TTC549 (cell line): ENCODE data around the gene NLGN1.

Experiments used
- FAIRE-seq: peaks from 2 replicates; lab custom pipeline; 2012; peaks lifted over from hg19 to GRCh38; lab: Jason Lieb, UNC

The NLGN1 gene

DNA sequence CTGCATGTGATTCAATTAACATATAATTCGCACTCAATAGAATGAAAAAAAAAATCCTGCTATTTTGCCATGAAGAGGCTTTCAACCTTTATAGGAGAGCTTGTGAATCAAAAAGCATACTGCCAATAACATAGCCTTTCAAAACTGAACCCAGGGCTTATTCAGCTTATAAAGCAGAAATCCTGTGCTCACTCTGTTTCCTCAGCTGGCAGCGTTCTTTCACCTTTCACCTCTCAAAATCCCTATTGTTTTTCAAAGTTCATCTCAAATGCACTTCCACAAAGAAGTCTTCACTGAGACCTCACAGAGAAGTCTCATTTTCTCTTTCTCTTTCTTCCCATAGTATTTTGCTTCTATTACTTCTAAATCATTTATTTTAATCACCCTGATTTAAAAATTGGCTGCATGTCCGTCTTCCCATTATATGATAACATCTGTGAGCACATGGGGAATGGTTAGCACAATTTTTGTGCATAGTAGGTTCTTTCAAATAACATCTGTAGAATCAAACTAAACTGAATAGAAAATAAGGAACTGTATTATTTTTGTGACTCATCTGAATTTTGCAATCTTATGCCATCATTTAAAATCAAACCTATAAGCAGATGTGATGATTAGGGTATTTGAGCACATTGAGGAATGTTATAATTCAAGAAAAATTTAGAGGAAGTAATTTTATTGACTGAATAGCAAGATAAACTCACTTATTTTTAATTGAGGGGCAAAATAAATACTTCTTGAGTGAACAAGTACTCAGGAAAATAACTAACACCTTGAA, 373.4 kb downstream of the NLGN1 start:
- no peak for FAIRE-seq

DNA sequence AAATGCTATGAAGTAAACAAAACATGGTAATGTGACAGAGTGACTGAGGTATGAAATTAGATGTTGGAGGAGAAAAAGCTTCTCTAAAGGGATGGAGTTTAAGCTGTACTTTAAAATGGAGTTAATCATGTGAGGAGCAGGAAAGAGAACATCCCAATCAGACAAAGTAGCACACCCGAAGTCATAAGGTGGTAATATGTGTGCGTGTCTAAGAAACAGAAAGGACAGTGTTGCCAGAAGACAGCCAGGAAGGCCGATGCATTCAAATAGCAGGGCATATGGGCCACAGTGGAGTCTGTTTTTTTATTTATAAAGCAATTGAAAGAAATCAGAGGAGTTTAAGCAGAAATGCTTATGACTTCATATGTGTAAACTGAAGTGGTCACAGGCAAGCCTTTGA, 376.3 kb downstream of the NLGN1 start:
- no peak for FAIRE-seq

DNA sequence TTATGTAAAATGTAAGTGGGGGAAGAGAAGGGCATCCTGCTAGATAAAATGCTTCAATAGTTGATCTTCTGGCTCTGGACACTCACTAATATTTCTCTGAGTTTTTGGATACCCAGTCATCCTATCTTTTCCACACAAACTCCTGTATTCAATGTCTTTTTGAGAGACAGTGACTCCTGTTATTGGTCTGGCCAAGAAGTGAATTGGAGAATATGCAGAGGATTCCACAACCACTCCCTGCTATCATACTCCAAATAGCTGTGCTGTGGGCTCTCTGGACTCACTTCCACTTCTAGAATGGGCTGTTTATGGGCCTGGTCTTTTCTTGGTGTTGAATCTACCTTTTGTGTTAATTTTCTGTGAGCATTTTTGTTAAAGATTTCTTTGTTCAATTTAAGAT, 376.8 kb downstream of the NLGN1 start:
- no peak for FAIRE-seq

DNA sequence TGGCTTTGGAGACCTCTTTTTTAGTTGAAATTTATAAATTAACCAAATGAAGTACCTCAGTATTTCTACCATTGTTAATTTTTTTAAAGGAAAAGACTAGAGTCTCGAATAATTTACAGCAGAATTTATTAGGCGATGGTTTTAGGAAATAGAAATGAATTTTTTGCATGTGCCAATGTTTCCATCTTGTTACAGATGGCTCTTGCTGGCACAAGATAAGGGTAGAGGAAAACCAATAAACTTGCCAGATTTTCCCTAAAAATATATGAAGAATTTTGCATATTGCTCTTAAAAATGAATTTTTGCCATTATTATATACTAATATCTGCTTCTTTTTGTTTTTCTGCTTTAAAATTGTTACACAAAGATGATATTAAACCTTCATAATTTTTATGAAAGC, 380.7 kb downstream of the NLGN1 start:
- no peak for FAIRE-seq

DNA sequence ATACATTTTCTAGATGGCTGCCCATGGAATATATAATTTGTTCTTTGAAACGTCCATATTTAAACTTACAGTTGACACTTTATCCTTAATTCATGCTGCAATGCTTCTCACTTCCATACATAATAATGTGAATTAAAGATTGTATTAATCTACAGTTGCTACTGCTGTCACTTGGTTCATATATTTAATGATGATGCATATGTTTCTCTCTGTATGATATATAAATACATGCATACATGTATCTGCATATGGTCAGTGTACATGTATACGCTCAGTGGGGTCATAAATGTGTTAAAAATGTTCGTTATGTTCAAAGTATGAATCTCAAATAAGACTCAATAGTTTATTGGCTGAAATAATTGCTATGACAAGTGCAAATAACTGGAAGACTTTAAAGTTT, 382.5 kb downstream of the NLGN1 start:
- no peak for FAIRE-seq

DNA sequence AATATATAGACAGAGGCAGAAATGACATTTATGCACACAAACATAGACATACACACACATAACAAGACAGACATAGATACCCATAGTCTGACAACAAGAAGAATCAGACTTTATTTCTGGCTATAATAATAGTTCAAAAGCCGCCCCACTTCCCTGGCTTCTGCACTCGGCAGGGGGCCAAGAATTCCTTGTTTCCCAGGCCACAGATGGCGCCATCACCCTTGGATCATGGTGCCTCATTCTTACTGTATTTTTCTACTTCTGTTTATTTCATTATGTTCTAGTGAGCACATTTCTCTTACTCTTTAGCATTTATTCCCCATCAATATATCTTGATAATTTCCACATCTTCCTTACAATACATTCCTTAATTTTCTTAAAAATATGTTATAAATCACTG, 387.5 kb downstream of the NLGN1 start:
- no peak for FAIRE-seq

DNA sequence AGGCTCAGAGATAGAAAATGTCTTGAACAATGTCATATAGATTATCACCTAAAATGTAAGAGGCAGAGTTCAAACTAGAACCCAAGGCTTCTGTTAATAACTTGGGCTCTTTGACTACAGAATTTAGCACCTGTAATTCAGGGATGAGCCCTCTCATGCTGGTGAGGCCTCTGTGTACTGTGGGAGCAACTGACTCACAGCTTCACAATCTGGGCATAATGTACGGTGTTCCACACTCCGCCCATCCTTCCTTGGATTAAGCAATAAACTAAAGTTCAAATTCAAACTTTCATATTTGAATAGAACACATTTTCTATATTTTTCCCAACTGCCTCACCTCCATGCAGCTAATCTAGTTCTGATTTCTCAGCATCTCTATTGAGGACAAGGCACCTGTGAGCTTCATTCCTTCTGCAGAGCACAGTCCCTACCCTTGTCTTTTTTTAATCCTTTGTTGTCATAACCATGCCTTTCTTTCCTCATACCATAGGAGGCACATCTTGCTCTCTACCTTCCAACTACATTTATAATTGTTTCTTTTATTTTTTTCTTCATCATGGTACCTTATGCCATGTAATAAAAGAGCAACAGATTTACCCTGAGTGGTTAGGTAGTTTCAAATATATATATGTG, 392.1 kb downstream of the NLGN1 start:
- FAIRE-seq: no peak

DNA sequence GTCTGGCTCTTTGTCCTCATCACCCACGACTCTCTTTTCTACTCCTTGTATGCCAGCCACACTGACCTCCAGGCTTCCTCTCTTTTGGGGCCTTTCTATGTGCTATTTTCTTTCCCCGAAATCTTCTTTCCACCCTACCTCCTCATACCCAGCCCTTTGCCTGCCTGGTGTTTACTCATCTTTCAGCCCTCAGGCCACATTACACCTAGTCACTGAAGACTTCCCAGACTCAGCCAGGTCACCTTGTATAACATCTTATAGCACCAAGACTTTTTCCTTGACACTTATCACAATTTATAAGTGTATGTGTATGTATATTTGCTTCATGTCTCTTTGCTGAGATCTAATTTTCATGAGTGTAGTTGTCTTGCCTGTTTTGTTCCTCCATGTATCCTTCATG, 396.4 kb downstream of the NLGN1 start:
- no peak for FAIRE-seq

DNA sequence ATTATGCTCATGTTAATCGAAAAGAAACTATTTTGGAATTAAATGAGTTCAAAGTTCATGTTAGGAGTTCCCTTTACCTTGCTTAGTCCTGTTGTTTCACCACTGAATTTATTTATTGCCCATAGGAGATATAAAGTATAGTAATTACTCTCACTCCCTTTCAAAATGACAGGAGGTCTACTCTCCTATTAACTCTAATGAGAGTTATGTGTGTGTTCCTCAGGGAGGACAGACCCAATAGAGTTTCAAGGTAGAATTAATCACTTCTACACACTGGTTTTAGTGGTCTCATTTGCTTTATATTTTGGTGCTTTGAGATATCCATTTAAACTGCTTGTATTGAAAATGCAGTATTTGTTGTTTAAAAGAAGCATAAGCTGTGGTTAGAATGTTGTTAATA, 398.9 kb downstream of the NLGN1 start:
- no peak for FAIRE-seq

DNA sequence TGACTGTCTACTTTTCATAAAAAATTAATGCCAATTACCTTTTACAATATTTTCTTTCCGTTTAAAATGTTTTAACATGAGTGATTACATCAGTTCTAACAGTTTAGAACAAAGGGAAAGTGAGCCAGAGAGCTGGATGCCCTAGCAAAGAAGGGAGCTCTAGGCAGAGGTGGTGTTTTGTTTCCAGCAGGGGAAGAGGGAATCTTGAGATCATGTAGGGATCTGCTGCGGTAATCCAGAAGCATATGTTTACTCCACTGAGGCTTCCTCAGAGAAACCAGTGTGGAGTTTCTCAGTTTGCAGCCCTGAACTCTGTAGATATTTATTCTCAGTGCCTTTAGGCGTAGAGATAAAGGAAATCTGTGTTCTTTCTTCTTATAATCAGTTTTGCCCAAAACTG, 399.3 kb downstream of the NLGN1 start:
- no peak for FAIRE-seq

DNA sequence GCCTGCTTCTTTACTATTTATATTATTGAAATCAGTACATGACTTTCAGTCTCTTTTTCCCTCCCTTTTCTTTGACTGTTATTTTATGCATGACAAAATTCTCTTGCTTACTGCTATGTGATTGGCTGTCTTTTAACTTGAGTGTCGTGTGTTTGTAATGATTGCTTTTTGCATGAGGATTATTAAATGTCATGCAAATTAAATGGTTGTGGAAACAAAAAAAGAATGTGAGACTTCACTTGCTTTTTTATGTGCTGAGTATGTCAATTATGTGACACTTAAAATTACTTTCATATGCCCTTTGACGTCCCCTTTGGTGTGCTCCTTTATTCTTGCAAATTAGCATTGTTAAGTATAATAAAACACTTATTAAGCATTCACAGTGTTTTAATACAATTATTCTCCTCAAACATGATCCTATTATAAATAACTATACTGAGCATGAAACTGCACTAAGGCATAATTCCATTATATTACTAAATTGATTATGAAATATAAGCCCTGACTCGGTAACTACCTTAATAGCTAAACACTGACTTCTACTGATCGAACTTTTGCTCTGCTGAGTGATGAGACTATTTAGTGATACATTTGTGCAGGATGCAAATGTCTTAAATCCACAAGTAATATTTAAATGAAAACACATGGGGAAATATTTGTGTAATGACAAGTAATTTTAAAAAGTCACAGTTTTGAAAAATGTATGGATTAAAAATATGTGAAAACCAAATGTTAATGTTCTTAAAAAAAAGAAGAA, 401.7 kb downstream of the NLGN1 start:
- no peak for FAIRE-seq

DNA sequence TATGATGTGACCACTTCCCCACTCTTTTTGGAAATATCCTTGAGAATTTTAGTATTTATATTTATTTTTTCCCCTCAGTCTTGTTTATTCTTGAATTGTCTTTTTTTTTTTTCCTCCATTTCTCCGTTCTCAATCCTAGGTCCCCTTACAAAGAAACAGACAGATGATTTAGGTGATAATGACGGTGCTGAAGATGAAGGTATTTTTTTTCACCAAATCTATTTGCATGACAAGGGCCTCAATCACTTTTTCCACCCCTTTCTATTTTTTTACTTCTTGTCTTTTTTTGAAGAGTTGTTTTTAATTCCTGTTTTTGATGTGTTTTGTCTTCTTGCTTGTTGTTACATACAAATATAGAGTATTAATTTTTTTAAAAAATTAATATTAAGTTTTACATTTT, 402.6 kb downstream of the NLGN1 start:
- no peak for FAIRE-seq

DNA sequence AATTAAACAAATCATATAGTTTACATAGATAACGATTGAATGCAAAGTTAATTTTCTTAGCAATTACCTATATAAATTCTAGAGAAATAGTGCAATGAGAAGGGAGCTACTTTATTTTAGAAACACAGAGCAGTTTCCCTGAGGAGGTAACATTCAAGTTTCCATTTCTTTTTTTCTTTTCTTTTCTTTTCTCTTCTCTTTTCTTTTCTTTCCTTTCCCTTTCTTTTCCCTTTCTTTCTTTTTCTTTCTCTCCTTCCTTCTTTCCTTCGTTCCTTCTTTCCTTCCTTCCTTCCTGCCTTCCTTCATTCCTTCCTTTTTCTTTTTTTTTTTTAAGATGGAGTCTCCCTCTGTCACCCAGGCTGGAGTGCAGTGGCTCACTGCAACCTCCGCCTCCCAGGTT, 417.3 kb downstream of the NLGN1 start:
- FAIRE-seq: no peak

DNA sequence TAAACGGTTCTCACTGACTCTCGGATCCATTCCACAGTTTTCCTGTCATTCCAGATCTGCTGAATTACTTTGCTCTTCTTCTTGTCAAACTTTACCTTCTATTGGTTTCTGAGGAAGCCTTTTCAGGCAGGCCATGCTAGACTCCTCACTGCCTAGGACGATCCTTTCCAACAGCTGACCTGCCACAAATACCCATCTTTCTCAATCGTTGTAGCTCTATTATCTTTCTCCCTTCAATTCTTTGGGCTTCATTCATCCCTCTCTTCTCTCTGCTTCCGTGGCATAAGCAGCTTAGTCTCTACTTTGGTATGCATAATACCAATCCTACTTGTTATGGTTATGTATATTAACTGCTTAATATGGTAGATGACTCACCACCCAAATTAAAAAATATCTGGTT, 421.8 kb downstream of the NLGN1 start:
- FAIRE-seq: no peak

DNA sequence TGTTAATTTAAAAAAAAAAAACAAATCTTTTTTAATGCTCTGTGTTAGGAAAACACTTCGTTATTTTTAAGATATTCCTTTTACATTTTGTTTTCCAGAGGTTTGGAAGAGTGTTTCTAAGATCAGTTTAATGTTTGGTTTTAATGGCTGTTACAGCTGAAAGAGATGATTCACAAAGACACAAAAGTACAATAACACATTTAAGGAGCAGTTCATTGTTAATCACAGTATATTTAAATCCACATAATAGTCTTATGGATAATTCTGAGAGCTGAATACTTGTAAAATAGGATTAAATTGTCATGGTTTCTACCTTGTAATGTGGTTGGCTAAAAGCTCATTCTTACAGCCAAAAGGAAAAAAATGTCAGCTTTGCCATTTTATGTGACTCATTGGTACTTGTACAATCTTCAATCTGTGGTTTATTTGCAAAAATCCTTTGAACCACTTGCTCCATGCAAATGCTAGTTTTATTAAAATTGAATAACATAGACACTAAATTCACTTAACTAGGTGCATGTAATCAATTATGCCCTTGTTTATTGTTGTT, 426.4 kb downstream of the NLGN1 start:
- FAIRE-seq: no peak

DNA sequence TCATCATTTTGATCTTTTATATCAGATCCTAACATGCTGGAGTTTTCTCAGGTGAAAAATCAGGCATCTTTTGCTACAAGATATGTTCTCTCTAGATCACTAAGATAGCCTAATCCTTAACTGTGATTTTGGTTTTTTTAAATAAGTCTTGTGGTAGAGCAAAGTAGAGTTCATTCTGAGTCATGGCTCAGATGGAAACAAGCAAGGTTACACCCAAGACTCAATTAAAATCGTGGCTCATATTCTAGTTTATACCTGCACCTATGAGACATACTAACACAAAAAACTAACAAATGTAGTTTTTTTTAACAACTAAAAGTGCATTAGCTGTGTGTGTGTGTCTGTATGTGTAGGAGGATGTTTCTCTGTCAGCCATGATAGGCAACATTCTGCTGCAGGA, 428.2 kb downstream of the NLGN1 start:
- no peak for FAIRE-seq

DNA sequence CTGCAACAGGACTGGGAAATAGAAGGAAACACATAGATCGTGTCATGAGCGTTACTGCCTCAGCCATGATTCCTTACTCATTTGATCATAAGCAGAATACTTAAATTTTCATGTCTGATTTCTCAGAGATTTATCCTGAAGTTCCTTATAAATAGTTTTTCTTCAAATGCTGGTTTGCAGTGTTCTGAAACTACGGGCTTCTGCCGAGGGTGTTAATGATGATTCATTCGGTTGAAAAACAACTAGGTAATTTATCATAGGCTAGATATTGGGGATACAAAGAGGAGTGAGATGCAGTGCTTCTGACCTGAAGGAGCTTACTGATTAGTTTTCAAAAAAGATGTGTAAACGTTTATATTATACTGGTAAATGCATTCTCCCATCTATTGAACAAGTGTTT, 428.9 kb downstream of the NLGN1 start:
- FAIRE-seq: no peak

DNA sequence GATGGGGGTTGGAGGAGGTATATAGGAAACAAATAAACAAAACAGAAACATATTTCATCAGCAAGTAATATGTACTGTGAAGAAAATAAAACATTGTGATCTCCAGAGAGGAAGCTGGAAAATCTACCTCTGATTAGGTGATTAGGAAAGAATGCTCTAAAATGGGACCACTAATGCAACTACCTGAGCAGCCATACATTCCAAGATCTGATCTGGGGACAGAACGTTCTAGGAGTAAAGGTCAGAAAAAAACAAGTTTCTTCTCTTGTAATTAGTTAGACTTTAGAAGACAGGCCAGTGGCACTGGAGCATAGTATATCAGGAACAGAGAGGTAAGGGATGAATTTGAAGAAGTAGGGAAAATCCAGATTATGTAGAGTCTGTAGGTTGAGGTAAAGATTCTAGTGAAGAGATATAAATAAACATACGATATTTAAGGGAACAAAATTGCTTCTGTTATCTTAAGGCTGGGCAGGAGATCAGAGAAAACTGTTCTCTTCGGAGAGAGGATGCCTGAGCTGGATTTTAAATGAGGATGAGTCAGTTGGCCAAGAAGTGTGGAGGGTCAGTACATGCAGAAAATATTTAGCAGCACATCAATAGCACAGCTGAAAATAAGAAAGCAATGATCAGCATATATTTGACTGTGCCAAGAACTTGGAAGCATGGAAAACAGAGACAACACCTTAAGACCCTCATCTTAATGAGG, 429.5 kb downstream of the NLGN1 start:
- FAIRE-seq: no peak

DNA sequence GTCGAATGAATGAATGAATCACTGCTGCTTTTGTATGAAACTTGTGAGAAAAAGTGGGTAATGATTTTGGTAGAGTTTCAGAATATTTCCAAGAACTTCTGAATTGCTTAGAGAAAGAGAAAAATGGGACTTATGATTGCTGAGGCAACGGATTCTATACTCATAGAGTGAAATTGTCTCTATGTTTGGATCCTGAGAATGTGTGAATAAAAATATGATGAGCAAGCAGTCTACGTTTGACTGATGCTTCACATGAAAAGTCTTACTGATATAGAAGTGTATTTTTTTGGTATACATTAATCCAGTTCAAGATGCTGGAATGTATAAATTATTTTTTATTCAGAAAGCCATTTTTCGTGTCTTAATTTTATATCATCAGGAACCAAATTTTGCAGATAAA, 441.1 kb downstream of the NLGN1 start:
- no peak for FAIRE-seq

DNA sequence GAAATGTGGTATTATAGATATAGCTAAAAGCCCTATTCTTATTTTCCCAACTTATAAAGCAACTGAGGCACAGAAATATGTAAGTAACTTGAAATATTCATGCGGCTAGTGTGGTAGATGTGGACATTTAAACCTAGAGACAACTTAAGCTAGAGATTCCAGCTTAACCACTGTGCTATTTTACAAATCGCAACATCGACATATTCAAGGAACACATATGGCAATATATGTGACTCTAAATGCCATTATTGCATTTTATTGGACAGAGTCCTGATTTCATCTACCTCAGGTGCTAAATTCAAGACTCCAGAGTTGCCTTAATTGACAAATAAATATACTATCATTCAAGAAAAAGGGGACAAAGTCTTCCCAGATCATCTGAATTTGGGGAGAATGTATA, 442.3 kb downstream of the NLGN1 start:
- no peak for FAIRE-seq

DNA sequence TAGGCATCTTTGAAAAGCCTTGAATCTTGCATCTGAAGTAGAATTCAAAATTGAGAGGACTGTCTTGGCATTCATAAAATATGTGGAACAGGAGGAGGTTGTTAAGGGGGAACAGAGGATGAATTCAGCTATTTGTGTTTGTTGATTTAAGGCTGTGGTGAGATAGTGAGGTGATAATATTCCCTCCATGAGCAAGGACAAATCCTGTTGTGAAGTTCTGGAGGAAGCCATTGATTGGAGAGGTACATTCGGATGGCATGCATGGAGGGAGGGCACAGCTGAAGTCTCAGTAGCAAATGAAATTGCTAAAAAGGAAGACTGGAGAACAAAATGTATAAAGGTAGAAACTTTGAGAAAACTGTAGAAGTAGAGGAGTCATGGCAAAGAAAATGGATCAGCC, 443.8 kb downstream of the NLGN1 start:
- FAIRE-seq: no peak

DNA sequence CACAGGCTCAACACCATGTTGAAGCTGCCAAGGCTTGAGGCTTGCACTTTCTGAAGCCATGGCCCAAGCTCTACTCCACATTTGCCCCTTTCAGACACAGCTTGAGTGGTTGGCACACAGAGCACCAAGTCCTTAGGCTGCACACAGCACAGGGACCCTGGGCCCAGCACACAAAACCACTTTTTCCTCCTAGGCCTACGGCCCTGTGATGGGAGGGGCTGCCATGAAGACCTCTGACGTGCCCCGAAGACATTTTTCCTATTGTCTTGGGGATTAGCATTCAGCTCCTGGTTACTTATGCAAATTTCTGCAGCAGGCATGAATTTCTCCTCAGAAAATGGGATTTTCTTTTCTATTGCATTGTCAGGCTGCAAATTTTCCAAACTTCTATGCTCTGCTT, 445.5 kb downstream of the NLGN1 start:
- no peak for FAIRE-seq

DNA sequence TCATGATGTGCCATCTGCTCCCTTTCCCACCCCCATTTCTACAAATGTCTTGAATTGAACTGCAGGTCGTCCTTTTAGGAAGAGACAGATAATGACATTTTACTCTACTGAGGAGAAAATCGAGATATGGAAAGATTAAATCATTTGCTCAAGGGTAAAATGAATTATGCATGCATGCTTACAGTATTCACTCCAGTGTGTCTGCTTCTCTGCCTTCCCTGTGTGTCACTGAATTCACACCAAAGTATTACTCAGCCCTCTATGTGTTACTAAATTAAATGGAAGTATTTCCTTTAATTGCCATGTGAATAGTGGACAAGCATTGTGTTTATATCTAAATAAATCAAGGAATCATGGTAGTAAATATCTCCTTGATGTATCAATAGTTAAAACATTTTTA, 449.0 kb downstream of the NLGN1 start:
- FAIRE-seq: no peak
